HEK293 (cell line): ENCODE data around the gene YIF1B.

Experiments used
- CTCF ChIA-PET: fragments of 350-600 bp; formaldehyde crosslinking; extraction: SDS; loops from one replicate; lab custom pipeline; 2021; ENCODE audit warnings: antibody characterized with exemption; lab: Yijun Ruan, JAX
- POLR2A ChIA-PET: fragments of 300-600 bp; formaldehyde crosslinking; extraction: SDS; loops from one replicate; lab custom pipeline; 2020; ENCODE audit warnings: antibody characterized with exemption, inconsistent platforms; lab: Yijun Ruan, JAX
- H3K27ac ChIP-seq: fragments of 200-500 bp; sonication (Bioruptor generic); 2 replicates; pipeline ENCODE4 v1.5.1; 2014; ENCODE audit warnings: low read depth, low read length, control low read depth, inconsistent platforms; ENCODE audit errors: extremely low read depth
- H3K36me3 ChIP-seq, 2 experiments: fragments of 200-500 bp in 1 of 2; sonication (Bioruptor generic) in 1 of 2; 1 replicate in 1 of 2; 2 replicates in 1 of 2; pipeline ENCODE4 v1.5.1; 2014 to 2017; ENCODE audit warnings: inconsistent platforms in 2 of 2, low read length in 2 of 2; ENCODE audit not compliant: control insufficient read depth in 2 of 2, insufficient read depth in 1 of 2
- H3K4me1 ChIP-seq: fragments of 200-500 bp; sonication (Bioruptor generic); 2 replicates; pipeline ENCODE4 v1.5.1; 2014; ENCODE audit warnings: mild to moderate bottlenecking, low read length, inconsistent platforms; ENCODE audit not compliant: control insufficient read depth, insufficient read depth
- H3K4me3 ChIP-seq: 2 replicates; pipeline ENCODE4 v1.5.1; 2011; ENCODE audit warnings: low read depth, mild to moderate bottlenecking, control low read depth, low read length, moderate library complexity
- H3K9me3 ChIP-seq: fragments of 200-500 bp; sonication (Bioruptor generic); 2 replicates; pipeline ENCODE4 v1.5.1; 2014; ENCODE audit warnings: low read depth, low read length, inconsistent platforms; ENCODE audit not compliant: control insufficient read depth, insufficient read depth
- AEBP2 ChIP-seq: fragments of 450-650 bp; formaldehyde crosslinking; IDR thresholded peaks from 2 replicates; pipeline ENCODE4 v1.5.1; 2016; ENCODE audit warnings: missing biosample characterization, missing genetic modification characterization, borderline replicate concordance
- CTCF ChIP-seq: fragments of 450-650 bp; formaldehyde crosslinking; IDR thresholded peaks from 2 replicates; pipeline ENCODE4 v1.5.1; 2016; ENCODE audit warnings: missing biosample characterization, missing genetic modification characterization
- MEIS1 ChIP-seq: sonication (generic); formaldehyde crosslinking; IDR thresholded peaks from 2 replicates; pipeline ENCODE4 v1.8.1; 2022; ENCODE audit warnings: missing genetic modification reagents, mild to moderate bottlenecking, borderline replicate concordance
- ZNF112 ChIP-seq: fragments of 450-650 bp; formaldehyde crosslinking; IDR thresholded peaks from 2 replicates; pipeline ENCODE4 v1.5.0; 2017; ENCODE audit warnings: missing biosample characterization, missing genetic modification characterization
- ZNF133 ChIP-seq: fragments of 450-650 bp; formaldehyde crosslinking; IDR thresholded peaks from 2 replicates; pipeline ENCODE4 v1.5.1; 2016; ENCODE audit warnings: missing biosample characterization, missing genetic modification characterization
- ZNF18 ChIP-seq: fragments of 450-650 bp; formaldehyde crosslinking; IDR thresholded peaks from 2 replicates; pipeline ENCODE4 v1.5.1; 2016; ENCODE audit warnings: missing biosample characterization, missing genetic modification characterization
- ZNF280D ChIP-seq: fragments of 450-650 bp; formaldehyde crosslinking; IDR thresholded peaks from 2 replicates; pipeline ENCODE4 v1.5.1; 2016; ENCODE audit warnings: missing biosample characterization, missing genetic modification characterization
- ZNF433 ChIP-seq: fragments of 450-650 bp; formaldehyde crosslinking; IDR thresholded peaks from 2 replicates; pipeline ENCODE4 v1.5.1; 2016; ENCODE audit warnings: missing biosample characterization, missing genetic modification characterization, low read depth
- ZNF701 ChIP-seq: fragments of 450-650 bp; formaldehyde crosslinking; IDR thresholded peaks from 2 replicates; pipeline ENCODE4 v1.5.1; 2016; ENCODE audit warnings: missing biosample characterization, missing genetic modification characterization
- ZSCAN30 ChIP-seq: fragments of 450-650 bp; IDR thresholded peaks from 2 replicates; pipeline ENCODE4 v1.5.1; 2018; ENCODE audit warnings: missing biosample characterization, mild to moderate bottlenecking, missing genetic modification characterization, moderate library complexity
- TF ChIP-seq, protein P1 (sequence below): fragments of 450-650 bp; formaldehyde crosslinking; IDR thresholded peaks from 2 replicates; pipeline ENCODE4 v1.5.1; 2016; ENCODE audit warnings: missing biosample characterization, missing genetic modification characterization
- TF ChIP-seq, protein P2 (sequence below): fragments of 450-650 bp; formaldehyde crosslinking; IDR thresholded peaks from 2 replicates; pipeline ENCODE4 v1.5.1; 2016; ENCODE audit warnings: missing biosample characterization, missing genetic modification characterization

Gene YIF1B

GRCh38 chr19:38333245-38333644, 17.5 kb upstream of the YIF1B start:
- TF ChIP-seq ZNF133 (no peak), AEBP2 (tag by site-specific recombination) (no peak), ZNF433 (no peak), ZNF18 (tag by site-specific recombination) (no peak), MEIS1 (no peak), CTCF (no peak)
- TF ChIP-seq, protein P1, sequence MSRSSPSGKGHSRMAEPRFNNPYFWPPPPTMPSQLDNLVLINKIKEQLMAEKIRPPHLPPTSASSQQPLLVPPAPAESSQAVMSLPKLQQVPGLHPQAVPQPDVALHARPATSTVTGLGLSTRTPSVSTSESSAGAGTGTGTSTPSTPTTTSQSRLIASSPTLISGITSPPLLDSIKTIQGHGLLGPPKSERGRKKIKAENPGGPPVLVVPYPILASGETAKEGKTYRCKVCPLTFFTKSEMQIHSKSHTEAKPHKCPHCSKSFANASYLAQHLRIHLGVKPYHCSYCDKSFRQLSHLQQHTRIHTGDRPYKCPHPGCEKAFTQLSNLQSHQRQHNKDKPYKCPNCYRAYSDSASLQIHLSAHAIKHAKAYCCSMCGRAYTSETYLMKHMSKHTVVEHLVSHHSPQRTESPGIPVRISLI (tag by site-specific recombination): peak; percentile 83; the same call in 1 of the 2 replicates
- TF ChIP-seq, protein P2, sequence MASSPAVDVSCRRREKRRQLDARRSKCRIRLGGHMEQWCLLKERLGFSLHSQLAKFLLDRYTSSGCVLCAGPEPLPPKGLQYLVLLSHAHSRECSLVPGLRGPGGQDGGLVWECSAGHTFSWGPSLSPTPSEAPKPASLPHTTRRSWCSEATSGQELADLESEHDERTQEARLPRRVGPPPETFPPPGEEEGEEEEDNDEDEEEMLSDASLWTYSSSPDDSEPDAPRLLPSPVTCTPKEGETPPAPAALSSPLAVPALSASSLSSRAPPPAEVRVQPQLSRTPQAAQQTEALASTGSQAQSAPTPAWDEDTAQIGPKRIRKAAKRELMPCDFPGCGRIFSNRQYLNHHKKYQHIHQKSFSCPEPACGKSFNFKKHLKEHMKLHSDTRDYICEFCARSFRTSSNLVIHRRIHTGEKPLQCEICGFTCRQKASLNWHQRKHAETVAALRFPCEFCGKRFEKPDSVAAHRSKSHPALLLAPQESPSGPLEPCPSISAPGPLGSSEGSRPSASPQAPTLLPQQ (tag by site-specific recombination): no peak
- Histone ChIP-seq H3K27ac (no peak overlapping the region), H3K4me3 (no peak overlapping the region), H3K36me3 (no peaks in the 10 kb centered on the region; a peak in 1 of 3 replicates), H3K4me1 (peaks cover 6% of the 10 kb centered on the region), H3K9me3 (no peaks in the 10 kb centered on the region)
- POLR2A ChIA-PET: interaction anchor here (1.3 kb wide), 1 partner anchor 55 kb away, joined by 7 read pairs; the partner anchor contains the start of gene GGN
- CTCF ChIA-PET: interaction anchor here (1.8 to 9.9 kb wide), 4 partner anchors 89 to 431 kb away, joined by 6 to 183 read pairs (median 56); no protein-coding TSS in a partner anchor

GRCh38 chr19:38331728-38332127, 16.0 kb upstream of the YIF1B start:
- Histone ChIP-seq H3K27ac (no peak overlapping the region), H3K4me1 (no peaks in the 10 kb centered on the region), H3K9me3 (no peaks in the 10 kb centered on the region), H3K4me3 (no peak overlapping the region), H3K36me3 (no peaks in the 10 kb centered on the region; a peak in 1 of 3 replicates)
- TF ChIP-seq ZNF280D (tag by site-specific recombination): 0 out of 2 replicates have a peak, but pooled peaks have one; percentile 52
- TF ChIP-seq ZSCAN30 (tag by site-specific recombination): 0 out of 2 replicates have a peak, but pooled peaks have one; percentile 38
- no peak for TF ChIP-seq ZNF112 (tag by site-specific recombination)
- no peak for TF ChIP-seq ZNF701 (tag by site-specific recombination)
- CTCF ChIA-PET: interaction anchor here (1.0 to 9.9 kb wide), 7 partner anchors 12 to 430 kb away, joined by 3 to 183 read pairs (median 6); partner anchors contain the start of gene KCNK6
- POLR2A ChIA-PET: no interaction called here
